GM12878 (cell line): ENCODE measurements around the gene RAD1. TPM values are rescaled to one million over a fixed set of nuclear protein-coding genes. Genes with fewer than 3 reads are reported as not detected.

Experiments
- ATAC-seq: fragments of 200-7000 bp; cut with Tn5 transposase; 3 replicates; pipeline ENCODE4 v1.9.1; 2020; ENCODE audit warnings: mild to moderate bottlenecking, moderate library complexity
- BruUV-seq: library from RNA; stranded (reverse); fragments of 400-500 nt; replicated peaks from 2 replicates; lab custom pipeline; 2021; lab: Mats Ljungman, UMichigan
- CTCF ChIA-PET: fragments of 300-600 bp; sonication (Branson Sonifier 250); formaldehyde crosslinking; extraction: SDS; loops from one replicate; lab custom pipeline; 2021; ENCODE audit warnings: inconsistent platforms; lab: Yijun Ruan, JAX
- POLR2A ChIA-PET: fragments of 350-600 bp; formaldehyde crosslinking; extraction: SDS; loops from one replicate; lab custom pipeline; 2021; ENCODE audit warnings: inconsistent platforms; lab: Charles Lee
- RAD21 ChIA-PET: fragments of 300-600 bp; sonication (Branson Sonifier 250); formaldehyde crosslinking; loops from one replicate; lab custom pipeline; 2023; ENCODE audit warnings: antibody characterized with exemption; ENCODE audit not compliant: unreplicated experiment; lab: Charles Lee
- SMC1A ChIA-PET: fragments of 300-600 bp; sonication (Branson Sonifier 250); formaldehyde crosslinking; loops from one replicate; lab custom pipeline; 2023; ENCODE audit not compliant: unreplicated experiment, uncharacterized antibody; lab: Charles Lee
- DNase-seq: peaks from one replicate; pipeline ENCODE4 v3.0.0-alpha.2; 2011; ENCODE audit warnings: low read depth, low spot score
- FAIRE-seq: peaks from 3 replicates; lab custom pipeline; 2011; peaks lifted over from hg19 to GRCh38; lab: Jason Lieb, UNC
- H2AFZ ChIP-seq: 2 replicates; pipeline ENCODE4 v1.6.0; 2011; ENCODE audit warnings: low read depth, low read length, control low read depth; ENCODE audit not compliant: control insufficient read depth
- H3K27ac ChIP-seq: 2 replicates; pipeline ENCODE4 v1.5.1; 2011; ENCODE audit warnings: control low read depth; ENCODE audit not compliant: control insufficient read depth, insufficient read depth
- H3K27me3 ChIP-seq, 2 experiments: replicated peaks in 1 of 2; 2 replicates each; pipeline versions ENCODE4 v1.6.0 to v1.6.1; 2011; ENCODE audit warnings: low read length in 1 of 2; ENCODE audit not compliant: control insufficient read depth in 2 of 2, insufficient read depth in 2 of 2
- H3K36me3 ChIP-seq, 2 experiments: 2 replicates each; pipeline ENCODE4 v1.5.1; 2011; ENCODE audit warnings: low read length in 1 of 2; ENCODE audit not compliant: control insufficient read depth in 2 of 2, insufficient read depth in 2 of 2
- H3K4me1 ChIP-seq: 2 replicates; pipeline ENCODE4 v1.6.1; 2011; ENCODE audit warnings: mild to moderate bottlenecking, low read length, moderate library complexity, mixed read lengths; ENCODE audit not compliant: control insufficient read depth, insufficient read depth
- H3K4me2 ChIP-seq: 2 replicates; pipeline ENCODE4 v1.6.0; 2011; ENCODE audit warnings: control low read depth; ENCODE audit not compliant: control insufficient read depth, insufficient read depth
- H3K4me3 ChIP-seq: fragments of 200-600 bp; sonication (generic); 2 replicates; pipeline ENCODE4 v1.5.1; 2016
- H3K79me2 ChIP-seq: 2 replicates; pipeline ENCODE4 v1.6.0; 2011; ENCODE audit warnings: low read length; ENCODE audit not compliant: control insufficient read depth, insufficient read depth
- H3K9ac ChIP-seq: 2 replicates; pipeline ENCODE4 v1.8.0; 2011; ENCODE audit warnings: low read length, control low read depth, mixed read lengths; ENCODE audit not compliant: control insufficient read depth, insufficient read depth
- H3K9me3 ChIP-seq: replicated peaks from 3 replicates; pipeline ENCODE4 v1.5.1; 2011; ENCODE audit warnings: mild to moderate bottlenecking, low read length; ENCODE audit not compliant: control insufficient read depth, insufficient read depth
- H4K20me1 ChIP-seq: 2 replicates; pipeline ENCODE4 v1.6.0; 2011; ENCODE audit not compliant: control insufficient read depth, insufficient read depth
- BMI1 ChIP-seq: fragments of 450-650 bp; IDR thresholded peaks from 2 replicates; pipeline ENCODE4 v1.6.1; 2016; ENCODE audit warnings: mild to moderate bottlenecking, moderate library complexity, borderline replicate concordance
- FOXM1 ChIP-seq: IDR thresholded peaks from 2 replicates; pipeline ENCODE4 v1.6.1; 2012; ENCODE audit warnings: low read depth, mild to moderate bottlenecking, inconsistent platforms, low read length, moderate library complexity
- IKZF2 ChIP-seq, 2 experiments: fragments of 450-650 bp; IDR thresholded peaks; 2 replicates each; pipeline ENCODE4 v1.6.1; 2017; ENCODE audit warnings: mild to moderate bottlenecking in 2 of 2, moderate library complexity in 2 of 2
- JUNB ChIP-seq: IDR thresholded peaks from 2 replicates; pipeline ENCODE4 v1.6.1; 2016; ENCODE audit warnings: antibody characterized with exemption, mild to moderate bottlenecking
- JUND ChIP-seq: IDR thresholded peaks from 2 replicates; pipeline ENCODE4 v1.6.1; 2012; ENCODE audit warnings: low read depth, mild to moderate bottlenecking, low read length, improper control_type of control experiment, moderate library complexity
- KDM1A ChIP-seq: fragments of 200-600 bp; sonication (generic); IDR thresholded peaks from 2 replicates; pipeline ENCODE4 v1.6.1; 2016; ENCODE audit warnings: borderline replicate concordance
- MYB ChIP-seq: fragments of 150-350 bp; IDR thresholded peaks from 2 replicates; pipeline ENCODE4 v1.6.1; 2014; ENCODE audit warnings: mild to moderate bottlenecking, low read depth, low read length, borderline replicate concordance
- NFIC ChIP-seq: IDR thresholded peaks from 2 replicates; pipeline ENCODE4 v1.6.1; 2012; ENCODE audit warnings: low read depth, mild to moderate bottlenecking, inconsistent platforms, low read length, moderate library complexity
- SMAD5 ChIP-seq: IDR thresholded peaks from 2 replicates; pipeline ENCODE4 v1.6.1; 2016; ENCODE audit warnings: antibody characterized with exemption, low read depth
- SMARCA5 ChIP-seq: fragments of 450-650 bp; IDR thresholded peaks from 2 replicates; pipeline ENCODE4 v1.6.1; 2017; ENCODE audit warnings: mild to moderate bottlenecking
- TBL1XR1 ChIP-seq: IDR thresholded peaks from 2 replicates; pipeline ENCODE4 v1.6.1; 2012; ENCODE audit warnings: low read depth, low read length, improper control_type of control experiment
- TCF3 ChIP-seq: IDR thresholded peaks from 2 replicates; pipeline ENCODE4 v1.6.1; 2012; ENCODE audit warnings: low read depth, mild to moderate bottlenecking, low read length, borderline replicate concordance; ENCODE audit not compliant: insufficient read depth
- YY1 ChIP-seq: IDR thresholded peaks from 2 replicates; pipeline ENCODE4 v1.6.1; 2011; ENCODE audit warnings: low read depth, mild to moderate bottlenecking, low read length
- ZNF24 ChIP-seq: fragments of 450-650 bp; IDR thresholded peaks from 2 replicates; pipeline ENCODE4 v1.6.1; 2017; ENCODE audit warnings: antibody characterized with exemption, mild to moderate bottlenecking
- in situ Hi-C: fragments of 300-500 bp; cut with MboI; formaldehyde crosslinking; loops from 9 replicates; pipeline ENCODE4 v1.14.3; 2018; ENCODE audit warnings: mixed read lengths
- intact Hi-C: fragments of 100-400 bp; cut with micrococcal nuclease; formaldehyde crosslinking; loops from one replicate; pipeline ENCODE4 v1.14.2; 2022; ENCODE audit not compliant: unreplicated experiment
- polyA plus RNA-seq, 11 experiments: library from polyadenylated mRNA; depleted of rRNA in 4 of 11; unstranded in 6 of 11; stranded (reverse) in 5 of 11; fragments of >200 nt; fragmentation: Nextera tagmentation in 4 of 11; fragmentation: Illumina TruSeq in 1 of 11; extraction: Ambion mirVana in 4 of 11; extraction: Trizol in 1 of 11; gene quantifications; 1 replicate in 1 of 11; 2 replicates in 10 of 11; pipeline versions ENCODE4 v1.2.1 to v1.2.3, GENCODE V29; 2011 to 2016; ENCODE audit warnings: inconsistent platforms in 2 of 11, missing spikeins in 2 of 11, low read depth in 1 of 11
- total RNA-seq, 4 experiments: library from RNA; depleted of rRNA in 3 of 4; stranded (reverse); fragments of >200 nt in 3 of 4; fragmentation: Illumina TruSeq in 1 of 4; extraction: Trizol in 1 of 4; gene quantifications; 2 replicates each; pipeline versions ENCODE4 v1.2.1 to v1.2.3, GENCODE V29; 2013 to 2021

RAD1 gene
- total and polyA plus RNA-seq, 10 of the 15 experiments (the other 5 are each of a cell fraction or from before 2014, with no cell fraction given), result 21.1 to 58.4 (median 37.2) TPM

DNA sequence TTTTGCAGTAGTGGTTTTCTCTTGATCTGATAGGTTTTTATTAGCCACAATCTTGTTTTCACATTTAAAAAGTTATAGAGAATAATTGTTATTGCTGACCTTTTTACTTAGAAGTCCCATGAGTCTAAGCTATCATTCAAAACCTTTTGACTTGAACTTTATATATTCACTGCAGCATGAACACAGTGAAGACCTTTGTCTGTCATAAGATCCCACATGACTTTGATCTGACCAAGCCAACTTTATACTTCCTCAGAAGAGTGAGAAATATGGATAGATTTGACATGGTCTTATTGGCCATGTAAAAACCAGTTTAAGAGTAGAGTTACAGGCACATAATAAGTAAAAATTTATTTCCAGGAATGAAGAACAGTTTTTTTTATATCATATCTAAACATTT lies 34.1 kb downstream of the RAD1 start:
- POLR2A ChIA-PET, result no interaction called here
- ATAC-seq (no peak), DNase-seq (no peak), FAIRE-seq (no peak)
- TF ChIP-seq NFIC (no peak), BMI1 (no peak), TBL1XR1 (no peak), JUNB (no peak), IKZF2 (IDR thresholded peaks at IDR 0.05) (no peak), TCF3 (no peak), ZNF24 (no peak), SMARCA5 (no peak), MYB (no peak), SMAD5 (no peak), YY1 (no peak)
- SMC1A ChIA-PET, result interaction anchor here (0.8 kb wide), 1 partner anchor 17 kb away, joined by 5 read pairs; no protein-coding TSS in a partner anchor
- no peaks in the 10 kb centered on the region for H4K20me1 ChIP-seq
- H3K27ac ChIP-seq, result no peak overlapping the region
- RAD21 ChIA-PET, result no interaction called here
- intact Hi-C loops, result no loop called here
- H3K4me2 ChIP-seq, result no peak overlapping the region
- H3K4me3 ChIP-seq, result no peak overlapping the region
- no peaks in the 10 kb centered on the region for H3K9me3 ChIP-seq
- no TSS peak for BruUV-seq
- CTCF ChIA-PET, result no interaction called here
- H2AFZ ChIP-seq, result no peak overlapping the region
- H3K9ac ChIP-seq, result no peak overlapping the region
- in situ Hi-C loops, result no loop called here
- no peaks in the 10 kb centered on the region for H3K36me3 ChIP-seq
- no peaks in the 10 kb centered on the region for H3K4me1 ChIP-seq
- H3K27me3 ChIP-seq, result no peaks in the 10 kb centered on the region
- H3K79me2 ChIP-seq, result no peaks in the 10 kb centered on the region

DNA sequence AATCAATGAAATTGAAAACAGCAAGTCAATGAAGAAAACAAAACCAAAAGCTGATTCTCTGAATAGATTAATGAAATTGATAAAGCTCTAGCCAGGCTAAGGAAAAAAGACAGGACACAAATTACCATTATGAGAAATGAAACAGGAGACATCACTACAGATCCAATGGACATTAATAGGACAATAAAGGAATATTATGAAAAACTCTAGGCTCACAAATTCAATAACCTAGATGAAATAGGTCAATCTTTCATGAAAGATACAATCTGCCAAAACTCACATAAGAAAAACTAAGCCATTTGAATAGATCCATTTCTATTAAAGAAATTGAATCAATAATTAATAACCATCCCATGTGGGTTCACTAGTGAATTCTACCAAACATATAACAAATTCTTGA lies 39.0 kb downstream of the RAD1 start:
- Histone ChIP-seq H3K27me3 (no peaks in the 10 kb centered on the region), H3K9me3 (no peaks in the 10 kb centered on the region), H3K9ac (no peak overlapping the region), H3K27ac (no peak overlapping the region), H3K4me2 (no peak overlapping the region), H3K79me2 (no peaks in the 10 kb centered on the region), H3K4me3 (no peak overlapping the region), H3K4me1 (no peaks in the 10 kb centered on the region), H3K36me3 (no peaks in the 10 kb centered on the region), H2AFZ (no peak overlapping the region), H4K20me1 (no peaks in the 10 kb centered on the region)
- in situ Hi-C loops (no loop called here), intact Hi-C loops (no loop called here)
- ChIA-PET SMC1A (no interaction called here), POLR2A (no interaction called here), RAD21 (no interaction called here), CTCF (no interaction called here)
- TF ChIP-seq JUND, result no peak
- no peak for TF ChIP-seq KDM1A
- TF ChIP-seq FOXM1, result no peak
- DNase-seq (no peak), ATAC-seq (no peak), FAIRE-seq (no peak)
- BruUV-seq, result no TSS peak
